Renal cortical epithelial cell (primary cell): ENCODE results near the gene KCNN3. TPM values are rescaled to one million over a fixed set of nuclear protein-coding genes. Genes with fewer than 3 reads are reported as not detected.

Experiments
- DNase-seq: peaks from one replicate; pipeline ENCODE4 v3.0.0-alpha.2; 2011; ENCODE audit warnings: low read depth
- total RNA-seq: library from RNA; depleted of rRNA; stranded (reverse); fragments of >200 nt; gene quantifications from 2 replicates; pipeline ENCODE4 v1.2.3, GENCODE V29; 2014

The KCNN3 gene
- total RNA-seq, 1 donor from 2014 or later: under 0.01 TPM

- DNase-seq: no peak
Observed at GRCh38 chr1:154841384-154841783, 28.7 kb downstream of the KCNN3 start.

GRCh38 chr1:154840269-154841176, 29.6 kb downstream of the KCNN3 start:
- DNase-seq: no peak

- no peak for DNase-seq
Observed at GRCh38 chr1:154839691-154840090, 30.4 kb downstream of the KCNN3 start.

- DNase-seq: no peak
Observed at GRCh38 chr1:154838988-154839387, 31.1 kb downstream of the KCNN3 start.

GRCh38 chr1:154838461-154838860, 31.6 kb downstream of the KCNN3 start:
- DNase-seq: no peak

GRCh38 chr1:154837672-154838171, 32.4 kb downstream of the KCNN3 start:
- no peak for DNase-seq

- DNase-seq: no peak
Observed at GRCh38 chr1:154837034-154837671, 32.9 kb downstream of the KCNN3 start.

- DNase-seq: no peak
Observed at GRCh38 chr1:154835531-154836324, 34.4 kb downstream of the KCNN3 start.

GRCh38 chr1:154833841-154834240, 36.2 kb downstream of the KCNN3 start:
- no peak for DNase-seq

- no peak for DNase-seq
Observed at GRCh38 chr1:154833209-154833608, 36.9 kb downstream of the KCNN3 start.

GRCh38 chr1:154832384-154832783, 37.7 kb downstream of the KCNN3 start:
- no peak for DNase-seq

- DNase-seq: no peak
Observed at GRCh38 chr1:154831462-154831861, 38.6 kb downstream of the KCNN3 start.

- no peak for DNase-seq
Observed at GRCh38 chr1:154829062-154829461, 41.0 kb downstream of the KCNN3 start.

- DNase-seq: no peak
Observed at GRCh38 chr1:154824179-154825000, 45.7 kb downstream of the KCNN3 start.

GRCh38 chr1:154822717-154823116, 47.4 kb downstream of the KCNN3 start:
- DNase-seq: no peak

- no peak for DNase-seq
Observed at GRCh38 chr1:154822233-154822632, 47.8 kb downstream of the KCNN3 start.

- no peak for DNase-seq
Observed at GRCh38 chr1:154821083-154821482, 49.0 kb downstream of the KCNN3 start.

- DNase-seq: no peak
Observed at GRCh38 chr1:154820646-154821045, 49.4 kb downstream of the KCNN3 start.

- DNase-seq: no peak
Observed at GRCh38 chr1:154819628-154820590, 50.2 kb downstream of the KCNN3 start.

GRCh38 chr1:154818911-154819310, 51.2 kb downstream of the KCNN3 start:
- DNase-seq: no peak
